Astrocyte of the cerebellum (primary cell): ENCODE results near the gene ATF7IP2.
"Not testable (repeated sequence)": the region's sequence is repeated elsewhere in the genome, so short reads cannot be mapped to it uniquely, and the experiment has no call there.

ENCODE experiments used
- DNase-seq: peaks from one replicate; pipeline ENCODE4 v3.0.0-alpha.2; 2011; ENCODE audit warnings: low read depth
- H3K4me3 ChIP-seq: 2 replicates; pipeline ENCODE4 v1.5.1; 2011; ENCODE audit warnings: mild to moderate bottlenecking, low read depth, low read length, moderate library complexity
- in situ Hi-C: cut with HindIII; loops from 2 replicates; pipeline ENCODE4 v1.10.0; 2017; ENCODE audit warnings: low sequenced_read_pairs
- TF ChIP-seq, protein P1 (sequence below): IDR thresholded peaks from 2 replicates; pipeline ENCODE4 v1.5.1; 2012; ENCODE audit warnings: low read length, low read depth, moderate library complexity, mild to moderate bottlenecking; ENCODE audit errors: missing control alignments

The ATF7IP2 gene

DNA sequence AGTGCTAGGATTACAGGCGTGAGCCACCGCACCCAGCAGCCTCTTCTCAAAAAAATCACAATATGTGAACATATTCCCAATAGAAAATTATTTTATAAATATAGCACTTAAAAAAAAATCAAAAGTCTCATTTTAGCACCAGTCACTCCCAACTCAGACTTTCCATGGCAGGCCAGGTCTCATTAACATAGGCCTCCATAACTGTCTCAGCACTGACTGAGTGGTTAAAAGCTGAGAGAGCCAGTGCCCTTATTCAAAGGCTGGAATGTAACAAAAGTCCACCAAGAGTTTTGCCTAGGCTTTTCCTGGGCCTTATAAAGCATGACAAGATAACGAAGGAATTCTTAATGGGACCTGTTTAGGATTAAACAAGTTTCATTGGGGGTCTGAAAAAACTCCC is 114.7 kb downstream of the ATF7IP2 start:
- H3K4me3 ChIP-seq, result no peak overlapping the region
- no peak for DNase-seq
- in situ Hi-C loops, result loop anchor here (25.0 kb wide), 1 partner anchor 188 kb away; no protein-coding TSS in a partner anchor
- TF ChIP-seq, protein P1, sequence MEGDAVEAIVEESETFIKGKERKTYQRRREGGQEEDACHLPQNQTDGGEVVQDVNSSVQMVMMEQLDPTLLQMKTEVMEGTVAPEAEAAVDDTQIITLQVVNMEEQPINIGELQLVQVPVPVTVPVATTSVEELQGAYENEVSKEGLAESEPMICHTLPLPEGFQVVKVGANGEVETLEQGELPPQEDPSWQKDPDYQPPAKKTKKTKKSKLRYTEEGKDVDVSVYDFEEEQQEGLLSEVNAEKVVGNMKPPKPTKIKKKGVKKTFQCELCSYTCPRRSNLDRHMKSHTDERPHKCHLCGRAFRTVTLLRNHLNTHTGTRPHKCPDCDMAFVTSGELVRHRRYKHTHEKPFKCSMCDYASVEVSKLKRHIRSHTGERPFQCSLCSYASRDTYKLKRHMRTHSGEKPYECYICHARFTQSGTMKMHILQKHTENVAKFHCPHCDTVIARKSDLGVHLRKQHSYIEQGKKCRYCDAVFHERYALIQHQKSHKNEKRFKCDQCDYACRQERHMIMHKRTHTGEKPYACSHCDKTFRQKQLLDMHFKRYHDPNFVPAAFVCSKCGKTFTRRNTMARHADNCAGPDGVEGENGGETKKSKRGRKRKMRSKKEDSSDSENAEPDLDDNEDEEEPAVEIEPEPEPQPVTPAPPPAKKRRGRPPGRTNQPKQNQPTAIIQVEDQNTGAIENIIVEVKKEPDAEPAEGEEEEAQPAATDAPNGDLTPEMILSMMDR, result no peak

DNA sequence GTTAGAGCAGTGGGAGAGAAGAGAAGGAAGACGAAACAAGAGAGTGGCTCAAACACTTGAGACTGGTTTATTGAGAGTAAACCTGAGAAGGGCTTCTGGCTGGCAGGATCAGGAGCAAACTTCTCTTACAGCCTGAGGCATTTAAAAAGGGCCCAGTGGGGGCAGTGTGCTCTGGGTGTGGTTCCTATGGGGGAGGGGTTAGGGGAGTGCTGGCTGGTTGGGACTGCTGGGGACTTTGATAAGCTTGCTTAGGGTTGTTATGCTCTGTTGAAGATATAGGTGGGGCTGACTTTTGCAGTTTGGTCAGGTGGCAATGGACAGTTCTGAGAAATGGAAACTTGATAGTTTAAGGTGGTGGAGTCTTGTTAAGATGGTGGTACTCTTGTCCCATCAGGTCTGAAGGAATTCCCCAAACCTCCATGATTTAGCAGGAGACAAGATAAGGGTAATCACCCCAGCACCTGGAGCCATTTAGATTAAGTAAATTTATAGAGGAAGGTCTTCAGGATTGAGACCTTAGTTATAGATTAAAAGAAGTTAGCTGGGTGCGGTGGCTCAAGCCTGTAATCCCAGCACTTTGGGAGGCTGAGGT is 115.3 kb downstream of the ATF7IP2 start:
- no peak for DNase-seq
- TF ChIP-seq, protein P1, result no peak
- H3K4me3 ChIP-seq, result no peak overlapping the region
- in situ Hi-C loops, result loop anchor here (25.0 kb wide), 1 partner anchor 189 kb away; no protein-coding TSS in a partner anchor

DNA sequence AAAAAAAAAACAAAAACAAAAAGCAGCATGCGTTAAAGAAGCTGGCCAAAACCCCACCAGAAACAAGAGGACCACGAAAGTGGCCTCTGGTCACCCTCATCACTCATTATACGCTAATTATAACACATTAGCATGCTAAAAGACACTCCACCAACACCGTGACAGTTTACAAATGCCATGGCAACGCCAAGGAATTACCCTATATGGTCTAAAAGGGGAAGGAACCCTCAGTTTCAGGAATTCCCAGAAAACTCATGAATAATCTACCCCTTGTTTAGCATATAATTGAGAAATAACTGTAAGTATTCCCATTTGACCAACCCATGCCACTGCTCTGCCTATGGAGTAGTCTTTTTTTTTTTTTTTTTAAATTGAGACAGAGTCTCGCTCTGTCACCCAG is 116.9 kb downstream of the ATF7IP2 start:
- no peak overlapping the region for H3K4me3 ChIP-seq
- no peak for DNase-seq
- in situ Hi-C loops, result loop anchor here (25.0 kb wide), 1 partner anchor 190 kb away; no protein-coding TSS in a partner anchor
- TF ChIP-seq, protein P1, result no peak

DNA sequence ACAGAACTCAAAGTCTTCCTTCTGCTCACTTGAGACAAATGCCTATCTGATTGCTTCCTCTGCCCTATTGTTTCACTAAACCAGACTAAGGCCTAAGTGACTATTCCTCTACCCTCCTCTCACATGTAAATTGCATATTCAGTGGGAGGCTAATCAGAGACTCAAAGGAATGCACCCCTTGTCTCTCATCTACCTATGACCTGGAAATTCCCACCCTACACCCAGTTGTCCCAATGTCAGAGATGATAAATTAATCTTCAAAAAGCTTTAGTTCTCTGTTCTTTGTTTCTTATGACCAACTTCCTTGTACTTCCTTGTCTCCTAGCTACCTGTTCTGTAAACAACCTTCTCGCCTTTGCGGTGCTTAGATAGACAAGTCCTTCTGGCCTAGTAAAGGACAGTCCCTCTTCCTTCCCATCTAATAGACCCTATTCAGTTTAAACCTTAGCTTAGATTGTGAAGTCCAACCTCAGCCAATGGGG is 118.6 kb downstream of the ATF7IP2 start:
- in situ Hi-C loops, result loop anchor here (25.0 kb wide), 1 partner anchor 192 kb away; no protein-coding TSS in a partner anchor
- DNase-seq, result no peak
- TF ChIP-seq, protein P1, result no peak

DNA sequence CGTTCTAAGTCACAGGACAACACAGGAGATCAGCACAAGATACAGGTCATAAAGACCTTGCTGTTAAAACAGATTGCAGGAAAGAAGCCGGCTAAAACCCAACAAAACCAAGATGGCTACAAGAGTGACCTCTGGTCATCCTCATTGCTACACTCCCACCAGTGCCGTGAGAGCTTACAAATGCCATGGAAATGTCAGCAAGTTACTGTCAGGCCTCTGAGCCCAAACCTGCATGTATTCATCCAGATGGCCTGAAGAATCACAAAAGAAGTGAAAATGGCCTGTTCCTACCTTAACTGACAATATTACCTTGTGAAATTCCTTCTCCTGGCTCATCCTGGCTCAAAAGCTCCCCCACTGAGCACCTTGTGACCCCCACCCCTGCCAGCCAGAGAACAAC is 119.4 kb downstream of the ATF7IP2 start:
- not testable (repeated sequence) for H3K4me3 ChIP-seq, DNase-seq
- in situ Hi-C loops, result loop anchor here (25.0 kb wide), 1 partner anchor 193 kb away; no protein-coding TSS in a partner anchor

More for the DNA sequence above, 118.6 kb downstream of the ATF7IP2 start:
- H3K4me3 ChIP-seq, result no peak overlapping the region

DNA sequence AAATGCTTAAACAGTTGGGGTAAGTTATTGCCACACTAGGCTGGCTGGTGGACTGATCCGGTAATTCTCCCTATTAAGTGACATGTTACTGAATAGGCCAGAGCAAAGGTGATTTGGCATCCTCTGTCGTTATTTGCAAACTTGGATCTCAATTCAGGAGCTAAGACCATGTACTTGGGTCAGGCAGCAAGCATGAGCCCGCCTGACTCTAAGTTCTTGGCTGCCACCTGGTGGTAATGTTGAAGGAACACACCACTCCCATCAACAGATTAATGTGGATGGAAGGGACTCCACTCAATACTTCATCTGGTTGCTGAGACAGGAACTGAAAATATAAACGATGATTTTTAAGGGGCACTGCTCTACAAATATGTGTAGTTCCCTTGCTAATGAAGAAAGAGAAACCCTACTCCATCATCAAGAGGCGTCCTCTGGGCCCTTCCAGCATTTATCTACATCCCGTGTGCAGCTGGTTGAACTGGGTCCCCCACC is 123.7 kb downstream of the ATF7IP2 start:
- DNase-seq, result peak; percentile 73
- TF ChIP-seq, protein P1, result peak; percentile 76
- no peak overlapping the region for H3K4me3 ChIP-seq
- in situ Hi-C loops, result loop anchor here (25.0 kb wide), 1 partner anchor 197 kb away; no protein-coding TSS in a partner anchor

DNA sequence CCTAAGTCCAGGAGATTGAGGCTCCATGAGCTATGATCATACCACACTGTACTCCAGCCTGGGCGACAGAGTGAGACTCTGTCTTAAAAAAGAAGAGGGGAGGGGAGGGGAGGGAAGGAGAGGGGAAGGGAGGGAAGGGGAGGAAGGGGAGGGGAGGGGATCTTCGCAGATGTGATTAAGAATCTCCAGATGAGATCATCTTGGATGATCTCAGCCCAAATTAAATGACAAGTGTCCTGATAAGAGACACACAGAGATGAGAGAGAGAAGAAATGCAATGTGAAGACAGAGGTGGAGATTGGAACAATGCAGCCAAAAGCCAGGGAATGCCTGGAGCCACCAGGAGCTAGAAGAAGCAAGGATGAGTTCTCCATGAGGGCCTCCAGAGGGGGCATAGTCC is 124.4 kb downstream of the ATF7IP2 start:
- DNase-seq, result no peak
- no peak overlapping the region for H3K4me3 ChIP-seq
- in situ Hi-C loops, result loop anchor here (25.0 kb wide), 1 partner anchor 198 kb away; no protein-coding TSS in a partner anchor
- TF ChIP-seq, protein P1, result no peak
